Measurements from ENCODE around the gene MAMDC2. TPM values are rescaled to one million over a fixed set of nuclear protein-coding genes. Genes with fewer than 3 reads are reported as not detected.

The MAMDC2 gene
- polyA plus RNA-seq, 1 experiment = 28.0 TPM

- Histone ChIP-seq H3K27me3 (ENCODE audit: control insufficient read depth, insufficient read depth, low read length) (no peaks in the 10 kb centered on the region), H3K4me3 (ENCODE audit: low read depth, low read length) (no peak overlapping the region), H3K36me3 (ENCODE audit: control insufficient read depth, insufficient read depth, low read length) (no peaks in the 10 kb centered on the region)
- DNase-seq (ENCODE audit: low read depth) = no peak
- TF ChIP-seq CTCF (IDR thresholded peaks at IDR 0.05; ENCODE audit: insufficient read depth, low read depth, low read length) = no peak
- ChIA-PET POLR2A (no interaction called here), CTCF (interaction anchor here (1.3 to 3.7 kb wide), 2 partner anchors 12 to 15 kb away, joined by 3 to 12 read pairs; no protein-coding TSS in a partner anchor)
Measured at GRCh38 chr9:70125621-70126263, 82.1 kb downstream of the MAMDC2 start.

GRCh38 chr9:70127036-70127435 is 83.4 kb downstream of the MAMDC2 start:
- POLR2A ChIA-PET = no interaction called here

GRCh38 chr9:70127540-70128416 is 84.1 kb downstream of the MAMDC2 start:
- POLR2A ChIA-PET = no interaction called here
- no peak for DNase-seq (ENCODE audit: low read depth)
- no peak for TF ChIP-seq CTCF (IDR thresholded peaks at IDR 0.05; ENCODE audit: insufficient read depth, low read depth, low read length)
- Histone ChIP-seq H3K4me3 (ENCODE audit: low read depth, low read length) (no peak overlapping the region), H3K36me3 (ENCODE audit: control insufficient read depth, insufficient read depth, low read length) (no peaks in the 10 kb centered on the region), H3K27me3 (ENCODE audit: control insufficient read depth, insufficient read depth, low read length) (no peaks in the 10 kb centered on the region)
- CTCF ChIA-PET = interaction anchor here (1.2 to 3.7 kb wide), 4 partner anchors 10 to 156 kb away, joined by 3 to 16 read pairs (median 8); no protein-coding TSS in a partner anchor

More at GRCh38 chr9:70127036-70127435, 83.4 kb downstream of the MAMDC2 start:
- H3K36me3 ChIP-seq (ENCODE audit: control insufficient read depth, insufficient read depth, low read length) = no peaks in the 10 kb centered on the region
- CTCF ChIA-PET = interaction anchor here (1.2 to 3.7 kb wide), 4 partner anchors 9 to 155 kb away, joined by 3 to 16 read pairs (median 8); no protein-coding TSS in a partner anchor
- H3K27me3 ChIP-seq (ENCODE audit: control insufficient read depth, insufficient read depth, low read length) = no peaks in the 10 kb centered on the region
- no peak for DNase-seq (ENCODE audit: low read depth)
- TF ChIP-seq CTCF (IDR thresholded peaks at IDR 0.05; ENCODE audit: insufficient read depth, low read depth, low read length) = no peak
- H3K4me3 ChIP-seq (ENCODE audit: low read depth, low read length) = no peak overlapping the region

GRCh38 chr9:70130266-70130665 is 86.6 kb downstream of the MAMDC2 start:
- no peaks in the 10 kb centered on the region for H3K27me3 ChIP-seq (ENCODE audit: control insufficient read depth, insufficient read depth, low read length)
- ChIA-PET POLR2A (no interaction called here), CTCF (interaction anchor here (1.0 kb wide), 1 partner anchor 17 kb away, joined by 4 read pairs; no protein-coding TSS in a partner anchor)
- TF ChIP-seq CTCF (IDR thresholded peaks at IDR 0.05; ENCODE audit: insufficient read depth, low read depth, low read length) = no peak
- H3K36me3 ChIP-seq (ENCODE audit: control insufficient read depth, insufficient read depth, low read length) = no peaks in the 10 kb centered on the region
- DNase-seq (ENCODE audit: low read depth) = no peak
- H3K4me3 ChIP-seq (ENCODE audit: low read depth, low read length) = no peak overlapping the region

GRCh38 chr9:70131296-70131695 is 87.6 kb downstream of the MAMDC2 start:
- ChIA-PET CTCF (interaction anchor here (0.5 to 5.1 kb wide), 4 partner anchors 18 to 905 kb away, joined by 3 to 25 read pairs (median 4); no protein-coding TSS in a partner anchor), POLR2A (no interaction called here)
- H3K27me3 ChIP-seq (ENCODE audit: control insufficient read depth, insufficient read depth, low read length) = no peaks in the 10 kb centered on the region
- H3K4me3 ChIP-seq (ENCODE audit: low read depth, low read length) = no peak overlapping the region
- H3K36me3 ChIP-seq (ENCODE audit: control insufficient read depth, insufficient read depth, low read length) = no peaks in the 10 kb centered on the region
- no peak for TF ChIP-seq CTCF (IDR thresholded peaks at IDR 0.05; ENCODE audit: insufficient read depth, low read depth, low read length)
- DNase-seq (ENCODE audit: low read depth) = no peak

Data from BJ (cell line).